HG03469 (cell line): Measurements from ENCODE around the gene MEA1.

Experiments used
- ATAC-seq: cut with Tn5 transposase; IDR thresholded peaks from one replicate; pipeline ENCODE4 v1.9.1; 2021; ENCODE audit warnings: mild to moderate bottlenecking, moderate library complexity, moderate number of reproducible peaks; ENCODE audit not compliant: unreplicated experiment

MEA1 gene

DNA sequence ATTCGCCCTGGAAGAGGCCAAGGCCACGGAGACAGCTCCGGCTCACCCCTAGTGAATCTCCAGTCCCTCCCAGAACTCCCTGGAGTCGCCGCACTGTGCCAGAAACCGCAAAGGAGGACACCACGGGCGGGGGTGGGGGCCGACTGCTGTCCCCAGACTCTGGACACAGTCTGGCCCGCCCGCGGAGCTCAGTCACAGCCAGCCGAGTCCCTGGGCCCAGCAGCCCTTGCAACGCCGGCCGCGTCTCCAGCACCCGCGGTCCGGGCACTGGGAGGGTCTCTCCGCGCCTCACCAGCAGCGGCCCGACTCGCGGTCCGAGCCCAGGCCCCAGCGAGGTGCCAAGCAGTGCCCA lies 35.3 kb downstream of the MEA1 start:
- ATAC-seq: peak; percentile 16

- no peak for ATAC-seq
Measured at GRCh38 chr6:42974919-42975505, 38.7 kb downstream of the MEA1 start.

DNA sequence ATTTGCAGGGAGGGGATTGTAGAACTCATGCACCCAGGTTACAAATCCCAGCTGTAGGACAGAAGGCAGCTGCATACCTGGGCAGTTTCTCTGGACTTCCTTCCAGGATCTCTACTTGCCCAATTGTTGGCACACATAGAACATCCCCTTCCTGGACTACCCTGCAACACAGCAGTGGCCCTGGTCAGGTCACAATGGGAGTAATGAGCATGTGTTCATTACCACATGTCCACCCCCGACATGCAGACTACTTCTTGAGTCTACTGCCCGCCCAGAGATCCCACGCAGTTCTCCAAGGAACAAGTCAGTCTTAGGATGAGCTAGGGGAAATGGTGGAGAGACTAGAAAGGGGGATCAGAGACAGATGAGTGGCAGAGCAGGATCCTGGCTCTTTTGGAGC lies 39.8 kb downstream of the MEA1 start:
- no peak for ATAC-seq

GRCh38 chr6:42971746-42972327 lies 41.9 kb downstream of the MEA1 start:
- ATAC-seq: no peak

DNA sequence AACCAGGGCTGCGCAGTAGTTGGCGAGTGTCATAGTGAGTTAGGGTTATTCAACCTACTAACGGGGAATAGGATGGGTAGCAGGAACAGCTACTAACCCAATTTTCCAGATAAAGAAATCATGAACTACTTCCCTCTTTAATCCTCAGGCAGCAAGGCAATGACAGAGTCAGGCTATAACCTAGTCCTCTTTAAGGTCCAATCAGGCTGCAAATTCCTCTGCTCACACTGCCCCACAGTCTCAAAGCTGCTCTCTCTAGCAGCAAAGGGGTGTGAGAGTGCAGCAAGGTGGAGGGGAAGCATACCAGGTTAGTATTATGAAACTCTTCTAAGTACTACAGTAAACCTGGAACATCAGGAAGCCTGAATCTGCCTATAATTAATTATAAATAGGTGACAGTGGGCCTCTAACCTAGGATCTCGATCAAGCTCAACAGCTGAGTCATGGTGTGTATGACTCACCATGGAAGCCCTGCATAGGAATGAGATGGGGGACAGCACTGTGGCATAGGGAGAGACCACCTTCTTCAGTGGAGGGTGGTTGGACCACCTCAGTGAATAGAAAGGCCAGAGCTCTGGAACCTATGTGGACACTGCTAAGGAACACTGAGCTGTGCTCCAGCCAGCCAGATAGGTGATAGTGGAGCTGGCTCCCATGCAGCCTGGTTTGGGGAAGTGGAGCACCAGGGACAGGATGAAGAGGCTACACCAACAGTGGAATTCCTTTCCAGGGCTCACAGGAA lies 42.7 kb downstream of the MEA1 start:
- ATAC-seq: no peak

DNA sequence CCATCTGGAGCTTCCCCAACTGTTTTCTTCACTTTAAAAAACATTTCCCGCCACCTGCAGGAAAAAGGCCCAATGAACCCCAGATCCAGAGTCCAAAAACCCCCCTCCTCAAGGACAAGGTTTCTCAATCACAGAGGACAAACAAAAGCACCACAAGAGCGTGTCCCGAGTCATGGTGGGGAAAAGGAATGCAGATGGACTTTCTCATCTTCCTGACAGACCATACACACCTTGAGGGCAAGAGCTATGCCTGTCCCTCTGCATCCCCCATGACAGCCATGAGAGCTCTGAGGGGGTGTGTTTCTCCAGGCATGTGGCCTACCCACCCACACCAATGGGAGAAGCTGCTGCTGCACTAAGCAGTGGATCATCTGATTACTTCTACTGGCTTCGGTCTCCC lies 43.8 kb downstream of the MEA1 start:
- no peak for ATAC-seq

GRCh38 chr6:42969431-42969830 lies 44.3 kb downstream of the MEA1 start:
- ATAC-seq: no peak

GRCh38 chr6:42968783-42969182 lies 45.0 kb downstream of the MEA1 start:
- ATAC-seq: no peak

DNA sequence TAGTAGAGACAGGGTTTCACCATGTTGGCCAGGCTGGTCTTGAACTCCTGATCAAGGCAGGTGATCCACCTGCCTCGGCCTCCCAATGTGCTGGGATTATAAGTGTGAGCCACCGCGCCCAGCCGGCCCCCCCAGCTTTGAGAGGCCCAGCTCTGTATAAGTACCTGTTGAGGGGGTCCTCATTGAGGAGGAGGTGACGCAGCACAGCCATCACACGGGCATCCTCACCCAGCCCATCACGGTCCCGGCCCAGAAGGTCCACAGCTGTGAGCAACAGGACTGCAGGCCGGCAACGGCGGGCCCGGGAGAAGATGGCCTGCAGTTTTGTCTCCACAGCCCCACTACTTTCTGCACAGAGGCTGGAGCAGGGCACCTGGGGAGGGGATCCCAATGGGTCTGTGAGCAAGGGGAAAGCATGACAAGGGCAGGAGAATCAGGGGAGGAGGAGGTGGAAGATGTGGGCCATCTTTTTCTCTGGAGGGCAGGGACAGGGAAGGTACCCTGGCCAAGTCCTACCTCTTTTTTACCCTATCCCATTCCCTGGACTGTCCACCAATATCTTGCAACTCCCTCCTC lies 45.5 kb downstream of the MEA1 start:
- no peak for ATAC-seq

DNA sequence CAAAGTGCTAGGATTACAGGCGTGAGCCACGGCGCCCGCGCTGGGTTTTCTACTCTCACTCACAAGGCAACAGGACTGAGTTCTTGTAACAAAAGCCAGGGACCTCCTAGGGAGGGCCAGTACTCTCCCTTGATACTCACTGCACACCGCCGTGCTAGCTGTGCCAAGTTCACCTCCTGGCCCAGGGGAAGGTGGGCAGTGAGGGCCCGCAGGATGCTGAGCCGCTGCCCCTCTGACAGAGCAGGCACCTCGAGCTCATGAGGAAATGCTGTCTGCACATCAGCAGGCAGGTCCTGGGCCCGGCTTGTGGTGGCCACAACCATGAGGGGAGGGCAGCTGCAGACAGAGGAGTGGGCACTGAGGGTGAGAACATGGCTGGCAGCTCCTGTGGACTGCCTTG lies 46.5 kb downstream of the MEA1 start:
- ATAC-seq: no peak

DNA sequence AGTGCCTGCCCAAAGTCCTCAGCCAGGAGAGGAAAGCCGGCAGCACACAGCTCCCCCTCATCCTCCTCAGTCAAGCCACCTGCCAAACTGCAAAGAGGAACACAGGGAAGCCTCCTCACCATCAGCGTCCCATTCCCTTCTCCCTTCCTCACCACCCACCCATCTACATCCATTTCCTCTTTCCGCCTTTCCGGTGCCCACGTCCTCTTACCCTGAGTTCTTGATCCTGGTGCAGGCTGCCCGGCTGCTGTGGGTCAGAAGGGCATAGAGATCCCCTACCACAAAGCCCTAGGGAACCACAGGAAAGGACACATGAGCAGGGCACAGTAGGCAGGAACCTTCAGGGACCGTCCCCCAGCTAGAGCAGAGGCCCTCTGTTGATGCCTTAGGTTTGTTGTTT lies 47.2 kb downstream of the MEA1 start:
- ATAC-seq: no peak

- ATAC-seq: no peak
Measured at GRCh38 chr6:42963855-42964605, 49.7 kb downstream of the MEA1 start.

- ATAC-seq: no peak
Measured at GRCh38 chr6:42963179-42963854, 50.4 kb downstream of the MEA1 start.

- no peak for ATAC-seq
Measured at GRCh38 chr6:42962502-42963178, 51.1 kb downstream of the MEA1 start.

DNA sequence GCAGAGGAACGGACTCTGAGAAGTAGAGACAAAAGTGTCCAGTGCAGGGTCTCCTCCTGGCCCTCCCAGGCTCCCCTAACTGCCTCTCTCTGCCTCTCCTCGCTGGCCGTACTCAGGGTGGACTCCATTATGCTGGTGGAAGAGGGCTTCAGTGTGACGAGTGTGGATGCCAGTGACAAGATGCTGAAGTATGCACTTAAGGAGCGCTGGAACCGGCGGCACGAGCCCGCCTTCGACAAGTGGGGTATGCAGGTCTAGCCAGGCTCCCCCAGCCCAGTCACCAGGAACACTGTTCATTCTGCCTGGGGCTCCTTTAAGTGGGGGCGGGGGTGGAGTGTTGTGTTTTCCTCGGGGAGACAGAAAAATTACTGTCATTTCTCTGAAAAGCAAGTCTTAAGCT lies 51.6 kb downstream of the MEA1 start:
- no peak for ATAC-seq
